Fibroblast of lung (primary cell): ENCODE data around the gene TEDC1. TPM values are rescaled to one million over a fixed set of nuclear protein-coding genes. Genes with fewer than 3 reads are reported as not detected.

Source experiments
- DNase-seq, 2 donors: peaks; one replicate each; pipeline versions ENCODE4 v3.0.0 to v3.0.0-alpha.2; 2010; ENCODE audit warnings: low read depth in 2 of 2
- H2AFZ ChIP-seq: 2 replicates; pipeline ENCODE4 v1.5.1; 2012; ENCODE audit warnings: low read length, control low read depth, inconsistent platforms
- H3K27ac ChIP-seq: 2 replicates; pipeline ENCODE4 v1.5.1; 2011; ENCODE audit warnings: low read length, control low read depth; ENCODE audit not compliant: insufficient read depth
- H3K27me3 ChIP-seq: 2 replicates; pipeline ENCODE4 v1.5.1; 2011; ENCODE audit warnings: mild to moderate bottlenecking, low read length; ENCODE audit not compliant: control insufficient read depth, insufficient read depth
- H3K36me3 ChIP-seq: 2 replicates; pipeline ENCODE4 v1.5.1; 2011; ENCODE audit warnings: low read length; ENCODE audit not compliant: control insufficient read depth, insufficient read depth
- H3K4me1 ChIP-seq: 2 replicates; pipeline ENCODE4 v1.5.1; 2011; ENCODE audit warnings: low read length; ENCODE audit not compliant: control insufficient read depth, insufficient read depth; ENCODE audit errors: extremely low read depth
- H3K4me2 ChIP-seq: 2 replicates; pipeline ENCODE4 v1.5.1; 2011; ENCODE audit warnings: low read length, control low read depth; ENCODE audit not compliant: insufficient read depth; ENCODE audit errors: extremely low read depth
- H3K4me3 ChIP-seq, 4 experiments: fragments of 200-600 bp in 1 of 4; sonication (generic) in 1 of 4; replicated peaks in 1 of 4; 2 replicates each; pipeline ENCODE4 v1.5.1; 2011 to 2016; ENCODE audit warnings: low read length in 4 of 4, low read depth in 3 of 4, mild to moderate bottlenecking in 3 of 4, control low read depth in 2 of 4, inconsistent platforms in 1 of 4, mixed read lengths in 1 of 4; ENCODE audit not compliant: insufficient read depth in 1 of 4; ENCODE audit errors: control extremely low read depth in 1 of 4
- H3K79me2 ChIP-seq: 2 replicates; pipeline ENCODE4 v1.5.1; 2012; ENCODE audit warnings: mild to moderate bottlenecking, low read length, inconsistent platforms; ENCODE audit not compliant: control insufficient read depth, insufficient read depth
- H3K9ac ChIP-seq: 2 replicates; pipeline ENCODE4 v1.5.1; 2011; ENCODE audit warnings: mild to moderate bottlenecking, low read length, control low read depth; ENCODE audit not compliant: insufficient read depth
- H3K9me3 ChIP-seq: 2 replicates; pipeline ENCODE4 v1.5.1; 2012; ENCODE audit warnings: low read depth, low read length; ENCODE audit not compliant: control insufficient read depth, insufficient read depth
- H4K20me1 ChIP-seq: 2 replicates; pipeline ENCODE4 v1.5.1; 2011; ENCODE audit warnings: low read length; ENCODE audit not compliant: control insufficient read depth, insufficient read depth; ENCODE audit errors: extremely low read depth
- EZH2 ChIP-seq: IDR thresholded peaks from 2 replicates; pipeline ENCODE4 v1.5.1; 2012; ENCODE audit warnings: low read length, control low read depth, mild to moderate bottlenecking; ENCODE audit errors: missing control alignments
- polyA plus RNA-seq, 2 donors: library from polyadenylated mRNA; depleted of rRNA in 1 of 2; stranded (reverse) in 1 of 2; unstranded in 1 of 2; fragments of >200 nt; gene quantifications; 2 replicates each; pipeline ENCODE4 v1.2.1, GENCODE V29; 2011 to 2012; ENCODE audit warnings: missing spikeins in 1 of 2
- total RNA-seq: library from RNA; depleted of rRNA; stranded (reverse); fragments of >200 nt; gene quantifications from 2 replicates; pipeline ENCODE4 v1.2.1, GENCODE V29; 2014
- TF ChIP-seq, protein P1 (sequence below), 2 donors: IDR thresholded peaks in 1 of 2; conservative IDR thresholded peaks in 1 of 2; 1 replicate in 1 of 2; 2 replicates in 1 of 2; pipeline ENCODE4 v1.5.1; 2011 to 2012; ENCODE audit warnings: low read length in 2 of 2, control low read depth in 1 of 2, inconsistent platforms in 1 of 2, low read depth in 1 of 2, mild to moderate bottlenecking in 1 of 2

The TEDC1 gene
- total and polyA plus RNA-seq, 2 donors (not counting 1 experiment from before 2014, with no cell fraction given), result 0.69 to 2.5 TPM

DNA sequence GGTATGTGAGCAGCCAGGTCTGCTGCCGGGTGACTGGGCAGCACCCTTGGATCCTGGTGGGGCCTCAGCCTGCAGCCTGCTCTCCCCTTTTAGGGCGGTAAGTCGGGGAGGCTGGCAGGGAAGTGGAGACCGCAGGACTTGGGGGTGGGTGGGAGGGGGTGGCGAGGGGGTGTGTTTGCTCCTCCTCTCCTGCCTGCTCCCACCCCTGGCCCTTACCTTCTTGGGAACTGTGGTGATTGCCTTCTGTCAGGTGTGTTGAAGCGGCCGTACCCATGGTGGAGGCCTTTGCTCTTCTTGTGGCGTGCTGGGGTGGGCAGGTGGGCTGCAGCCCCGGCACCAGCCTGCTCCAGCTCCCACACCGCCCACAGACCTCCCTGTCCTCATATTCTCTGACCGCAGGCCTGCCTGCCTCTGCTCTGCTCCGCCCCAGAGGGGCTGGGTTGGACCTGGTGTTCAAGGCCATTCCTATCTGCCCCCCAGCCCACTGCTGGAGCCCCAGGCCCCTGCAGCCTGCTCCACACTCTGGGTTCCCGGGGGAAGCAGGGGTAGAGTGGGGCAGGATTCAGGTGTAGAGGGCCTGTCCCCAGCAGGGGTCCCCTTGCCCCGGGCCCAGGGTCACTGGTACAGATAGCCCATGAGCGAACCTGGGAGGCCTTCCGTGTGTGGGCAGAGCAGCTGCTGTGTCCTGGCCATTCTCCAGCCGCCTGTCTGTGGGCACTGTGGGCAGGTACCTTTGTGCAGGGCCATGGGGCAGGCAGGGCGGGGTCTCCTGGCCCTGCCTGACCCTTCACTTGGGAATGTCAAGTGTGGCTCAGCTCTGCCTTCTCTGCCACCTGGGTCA lies 5.2 kb downstream of the TEDC1 start:
- Histone ChIP-seq H3K9me3 (no peaks in the 10 kb centered on the region), H3K36me3 (no peaks in the 10 kb centered on the region), H3K4me1 (no peaks in the 10 kb centered on the region), H3K4me2 (no peak overlapping the region), H3K9ac (no peak overlapping the region), H2AFZ (no peak overlapping the region), H3K79me2 (peaks cover 3% of the 10 kb centered on the region), H4K20me1 (no peaks in the 10 kb centered on the region), H3K4me3 (no peak overlapping the region), H3K27me3 (no peaks in the 10 kb centered on the region), H3K27ac (no peak overlapping the region)
- TF ChIP-seq, protein P1, sequence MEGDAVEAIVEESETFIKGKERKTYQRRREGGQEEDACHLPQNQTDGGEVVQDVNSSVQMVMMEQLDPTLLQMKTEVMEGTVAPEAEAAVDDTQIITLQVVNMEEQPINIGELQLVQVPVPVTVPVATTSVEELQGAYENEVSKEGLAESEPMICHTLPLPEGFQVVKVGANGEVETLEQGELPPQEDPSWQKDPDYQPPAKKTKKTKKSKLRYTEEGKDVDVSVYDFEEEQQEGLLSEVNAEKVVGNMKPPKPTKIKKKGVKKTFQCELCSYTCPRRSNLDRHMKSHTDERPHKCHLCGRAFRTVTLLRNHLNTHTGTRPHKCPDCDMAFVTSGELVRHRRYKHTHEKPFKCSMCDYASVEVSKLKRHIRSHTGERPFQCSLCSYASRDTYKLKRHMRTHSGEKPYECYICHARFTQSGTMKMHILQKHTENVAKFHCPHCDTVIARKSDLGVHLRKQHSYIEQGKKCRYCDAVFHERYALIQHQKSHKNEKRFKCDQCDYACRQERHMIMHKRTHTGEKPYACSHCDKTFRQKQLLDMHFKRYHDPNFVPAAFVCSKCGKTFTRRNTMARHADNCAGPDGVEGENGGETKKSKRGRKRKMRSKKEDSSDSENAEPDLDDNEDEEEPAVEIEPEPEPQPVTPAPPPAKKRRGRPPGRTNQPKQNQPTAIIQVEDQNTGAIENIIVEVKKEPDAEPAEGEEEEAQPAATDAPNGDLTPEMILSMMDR (conservative IDR thresholded peaks at IDR 0.05 in 1 of 2, IDR thresholded peaks at IDR 0.05 in 1 of 2; ENCODE audit: low read depth in 1 of 2, low read length in 2 of 2), result no peak
- TF ChIP-seq EZH2, result no peak
- DNase-seq, result no peak

DNA sequence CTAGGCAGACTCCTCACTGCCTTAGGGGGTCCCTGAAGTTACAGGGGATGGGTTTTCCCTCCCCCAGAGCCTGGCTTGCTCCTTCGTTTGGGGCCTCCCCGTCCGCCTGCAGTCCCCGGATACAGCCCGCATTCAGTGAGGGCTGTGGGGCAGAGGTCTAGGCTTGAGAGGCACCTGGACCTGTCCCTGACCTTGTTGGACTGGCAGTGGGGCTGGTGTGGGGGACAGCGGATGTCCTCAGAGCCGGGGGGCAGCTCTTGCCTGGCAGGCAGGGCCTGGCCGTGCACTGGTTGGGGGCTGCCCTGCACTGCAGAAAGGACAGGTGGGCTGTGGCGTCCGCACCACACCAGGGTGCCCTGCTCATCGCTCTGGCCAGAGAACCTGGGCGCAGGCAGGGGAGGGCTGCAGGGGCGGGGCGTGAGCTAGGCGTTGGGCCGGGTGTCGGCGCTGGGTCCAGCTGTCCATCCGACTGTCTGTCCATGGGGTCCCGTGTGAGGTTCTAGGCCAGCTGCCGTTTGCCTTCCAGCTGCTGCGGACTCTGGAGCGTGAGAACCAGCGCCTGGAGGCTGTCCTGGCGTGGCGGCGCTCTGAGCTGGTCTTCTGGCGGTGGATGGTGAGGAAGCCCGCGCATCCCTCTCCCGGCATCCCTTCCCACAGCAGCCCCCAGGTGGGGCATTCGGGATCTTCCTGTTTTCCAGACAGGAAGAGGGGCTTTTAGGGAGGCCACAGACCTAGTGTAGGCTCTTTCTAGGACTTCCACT lies 6.0 kb downstream of the TEDC1 start:
- H3K27me3 ChIP-seq, result no peaks in the 10 kb centered on the region
- no peak overlapping the region for H2AFZ ChIP-seq
- no peak overlapping the region for H3K9ac ChIP-seq
- no peaks in the 10 kb centered on the region for H3K4me1 ChIP-seq
- no peak overlapping the region for H3K4me3 ChIP-seq
- H3K79me2 ChIP-seq, result peaks cover under 1% of the 10 kb centered on the region
- H3K36me3 ChIP-seq, result no peaks in the 10 kb centered on the region
- H3K27ac ChIP-seq, result no peak overlapping the region
- TF ChIP-seq EZH2, result no peak
- TF ChIP-seq, protein P1 (conservative IDR thresholded peaks at IDR 0.05 in 1 of 2, IDR thresholded peaks at IDR 0.05 in 1 of 2; ENCODE audit: low read depth in 1 of 2, low read length in 2 of 2), result no peak
- no peak for DNase-seq
- no peak overlapping the region for H3K4me2 ChIP-seq
- no peaks in the 10 kb centered on the region for H3K9me3 ChIP-seq
- H4K20me1 ChIP-seq, result no peaks in the 10 kb centered on the region

DNA sequence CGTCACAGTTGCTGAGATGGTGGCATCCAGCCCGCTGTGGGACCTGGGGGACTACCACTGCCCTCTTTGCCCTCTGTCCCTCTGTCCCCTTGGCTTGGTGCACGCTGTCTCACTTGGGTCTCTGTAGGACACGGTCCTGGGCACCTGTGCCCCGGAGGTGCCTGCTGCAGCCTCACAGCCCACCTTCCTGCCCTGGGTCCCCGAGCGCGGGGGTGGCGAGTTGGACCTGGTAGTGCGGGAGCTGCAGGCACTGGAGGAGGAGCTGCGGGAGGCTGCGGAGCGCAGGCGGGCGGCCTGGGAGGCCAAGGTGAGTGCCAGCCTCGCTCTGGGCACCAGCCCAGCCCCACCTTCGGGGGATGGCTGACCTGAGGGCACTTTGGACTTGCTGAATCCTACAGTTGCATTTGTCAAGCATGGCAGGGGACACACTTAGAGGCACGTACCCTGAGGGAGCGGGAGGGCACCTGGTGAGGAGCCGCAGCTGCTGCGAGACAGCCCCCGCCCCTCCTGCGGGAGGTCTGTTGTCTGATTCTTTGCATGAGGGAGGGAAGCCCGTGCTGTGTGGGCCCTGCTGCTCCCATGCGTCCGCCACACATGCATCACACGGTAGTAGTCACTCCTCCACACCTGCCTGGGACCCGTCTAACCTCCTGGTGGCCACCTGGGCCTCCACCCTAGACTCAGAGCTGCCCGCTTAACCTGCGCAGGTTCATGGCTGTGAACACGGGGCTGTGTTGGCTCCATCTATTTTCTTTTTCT lies 6.8 kb downstream of the TEDC1 start:
- Histone ChIP-seq H3K4me2 (no peak overlapping the region), H3K27ac (no peak overlapping the region), H3K36me3 (no peaks in the 10 kb centered on the region), H3K4me1 (no peaks in the 10 kb centered on the region), H3K4me3 (no peak overlapping the region), H3K9ac (no peak overlapping the region), H2AFZ (no peak overlapping the region), H3K27me3 (no peaks in the 10 kb centered on the region), H4K20me1 (no peaks in the 10 kb centered on the region), H3K9me3 (no peaks in the 10 kb centered on the region), H3K79me2 (no peaks in the 10 kb centered on the region)
- DNase-seq, result no peak
- TF ChIP-seq EZH2, result no peak
- TF ChIP-seq, protein P1 (conservative IDR thresholded peaks at IDR 0.05 in 1 of 2, IDR thresholded peaks at IDR 0.05 in 1 of 2; ENCODE audit: low read depth in 1 of 2, low read length in 2 of 2), result no peak
